Keratinocyte (primary cell): ENCODE results near the gene RASGEF1C. TPM values are rescaled to one million over a fixed set of nuclear protein-coding genes. Genes with fewer than 3 reads are reported as not detected.

Source experiments
- DNase-seq: peaks from one replicate; pipeline ENCODE4 v3.0.0-alpha.2; 2011; ENCODE audit warnings: low read depth, missing footprints, low spot score
- FAIRE-seq: peaks from 2 replicates; lab custom pipeline; 2011; peaks lifted over from hg19 to GRCh38; lab: Jason Lieb, UNC
- H2AFZ ChIP-seq: 2 replicates; pipeline ENCODE4 v1.6.0; 2012; ENCODE audit warnings: low read length, control low read depth, inconsistent platforms; ENCODE audit not compliant: control insufficient read depth
- H3K27ac ChIP-seq: 2 replicates; pipeline ENCODE4 v1.5.1; 2011; ENCODE audit warnings: low read length; ENCODE audit not compliant: control insufficient read depth, insufficient read depth
- H3K27me3 ChIP-seq: 3 replicates; pipeline ENCODE4 v1.6.0; 2011; ENCODE audit warnings: low read length; ENCODE audit not compliant: control insufficient read depth, insufficient read depth; ENCODE audit errors: extremely low read depth
- H3K36me3 ChIP-seq, 2 experiments: 2 replicates in 1 of 2; 3 replicates in 1 of 2; pipeline ENCODE4 v1.5.1; 2011; ENCODE audit warnings: low read length in 2 of 2, mild to moderate bottlenecking in 1 of 2; ENCODE audit not compliant: control insufficient read depth in 2 of 2, insufficient read depth in 2 of 2; ENCODE audit errors: extremely low read depth in 1 of 2
- H3K4me1 ChIP-seq: 3 replicates; pipeline ENCODE4 v1.5.1; 2011; ENCODE audit warnings: low read length; ENCODE audit not compliant: control insufficient read depth, insufficient read depth; ENCODE audit errors: extremely low read depth
- H3K4me2 ChIP-seq: 3 replicates; pipeline ENCODE4 v1.6.0; 2011; ENCODE audit warnings: low read depth, low read length; ENCODE audit not compliant: control insufficient read depth, insufficient read depth; ENCODE audit errors: extremely low read depth
- H3K4me3 ChIP-seq, 3 experiments: fragments of 200-600 bp in 1 of 3; sonication (generic) in 1 of 3; 2 replicates in 2 of 3; 3 replicates in 1 of 3; pipeline ENCODE4 v1.5.1; 2011 to 2016; ENCODE audit warnings: low read length in 3 of 3, mild to moderate bottlenecking in 3 of 3, control low read depth in 2 of 3, inconsistent platforms in 1 of 3, low read depth in 1 of 3, mixed read lengths in 1 of 3, mixed run types in 1 of 3, moderate library complexity in 1 of 3; ENCODE audit not compliant: control insufficient read depth in 2 of 3, insufficient read depth in 2 of 3; ENCODE audit errors: extremely low read depth in 1 of 3
- H3K79me2 ChIP-seq: 2 replicates; pipeline ENCODE4 v1.6.0; 2012; ENCODE audit warnings: low read length; ENCODE audit not compliant: control insufficient read depth, insufficient read depth
- H3K9ac ChIP-seq: 3 replicates; pipeline ENCODE4 v1.6.0; 2011; ENCODE audit warnings: low read length; ENCODE audit not compliant: control insufficient read depth, insufficient read depth; ENCODE audit errors: extremely low read depth
- H3K9me1 ChIP-seq: 3 replicates; pipeline ENCODE4 v1.6.0; 2011; ENCODE audit warnings: low read length; ENCODE audit not compliant: control insufficient read depth, insufficient read depth; ENCODE audit errors: extremely low read depth
- H3K9me3 ChIP-seq: 2 replicates; pipeline ENCODE4 v1.5.1; 2012; ENCODE audit warnings: low read depth, low read length; ENCODE audit not compliant: control insufficient read depth
- H4K20me1 ChIP-seq: 3 replicates; pipeline ENCODE4 v1.6.0; 2011; ENCODE audit warnings: low read length; ENCODE audit not compliant: control insufficient read depth, insufficient read depth; ENCODE audit errors: extremely low read depth
- CTCF ChIP-seq, 3 experiments: IDR thresholded peaks in 1 of 3; conservative IDR thresholded peaks in 1 of 3; optimal IDR thresholded peaks in 1 of 3; 2 replicates in 2 of 3; 3 replicates in 1 of 3; pipeline versions ENCODE3 to v1.5.1; 2011; ENCODE audit warnings: low read length in 3 of 3, mild to moderate bottlenecking in 3 of 3, moderate library complexity in 2 of 3, control low read depth in 1 of 3, inconsistent platforms in 1 of 3; ENCODE audit not compliant: insufficient read depth in 2 of 3; ENCODE audit errors: extremely low read depth in 1 of 3
- EZH2 ChIP-seq: IDR thresholded peaks from one replicate; pipeline ENCODE4 v1.6.1; 2012; ENCODE audit warnings: inconsistent platforms, mild to moderate bottlenecking, low read length, moderate library complexity
- dilution Hi-C: fragments of 300-500 bp; cut with MboI; formaldehyde crosslinking; loops from one replicate; pipeline ENCODE4 v1.7.0; 2020; ENCODE audit warnings: low sequenced_read_pairs; ENCODE audit not compliant: extremely low pct_ligation_motif_present
- polyA plus RNA-seq, 5 experiments: library from polyadenylated mRNA; depleted of rRNA in 3 of 5; stranded (reverse) in 3 of 5; stranded (forward) in 1 of 5; unstranded in 1 of 5; fragments of >200 nt; gene quantifications; 1 replicate in 1 of 5; 2 replicates in 3 of 5; 3 replicates in 1 of 5; pipeline versions ENCODE4 v1.2.1 to v1.2.3, GENCODE V29; 2011 to 2012; ENCODE audit warnings: missing spikeins in 2 of 5, low read depth in 1 of 5, low replicate concordance in 1 of 5

The RASGEF1C gene
- polyA plus RNA-seq, 1 donor (not counting 4 experiments of a cell fraction or from before 2014, with no cell fraction given) = not detected

- no peaks in the 10 kb centered on the region for H3K36me3 ChIP-seq
- H3K27ac ChIP-seq = no peak overlapping the region
- no peaks in the 10 kb centered on the region for H3K4me1 ChIP-seq
- H3K27me3 ChIP-seq = no peaks in the 10 kb centered on the region
- no peak overlapping the region for H3K4me2 ChIP-seq
- no peak for DNase-seq
- dilution Hi-C loops = no loop called here
- H3K4me3 ChIP-seq = no peak overlapping the region
- no peaks in the 10 kb centered on the region for H3K9me1 ChIP-seq
- no peak overlapping the region for H3K9ac ChIP-seq
- H3K9me3 ChIP-seq = no peaks in the 10 kb centered on the region
- H3K79me2 ChIP-seq = no peaks in the 10 kb centered on the region
- FAIRE-seq = no peak
- TF ChIP-seq CTCF (optimal IDR thresholded peaks at IDR 0.05 in 1 of 3, IDR thresholded peaks at IDR 0.05 in 1 of 3, conservative IDR thresholded peaks at IDR 0.05 in 1 of 3; ENCODE audit: extremely low read depth in 1 of 3, insufficient read depth in 2 of 3, low read length in 3 of 3) = no peak
- no peak for TF ChIP-seq EZH2
- no peaks in the 10 kb centered on the region for H4K20me1 ChIP-seq
- H2AFZ ChIP-seq = no peak overlapping the region
Measured at GRCh38 chr5:180138976-180139730, 69.9 kb downstream of the RASGEF1C start.

- Histone ChIP-seq H4K20me1 (no peaks in the 10 kb centered on the region), H3K4me3 (no peak overlapping the region), H3K79me2 (no peaks in the 10 kb centered on the region), H3K9ac (no peak overlapping the region), H3K27ac (no peak overlapping the region), H3K4me2 (no peak overlapping the region), H3K9me1 (no peaks in the 10 kb centered on the region), H2AFZ (no peak overlapping the region), H3K27me3 (no peaks in the 10 kb centered on the region), H3K36me3 (no peaks in the 10 kb centered on the region), H3K9me3 (no peaks in the 10 kb centered on the region), H3K4me1 (no peaks in the 10 kb centered on the region)
- dilution Hi-C loops = no loop called here
- FAIRE-seq (no peak), DNase-seq (no peak)
- TF ChIP-seq EZH2 (no peak), CTCF (optimal IDR thresholded peaks at IDR 0.05 in 1 of 3, IDR thresholded peaks at IDR 0.05 in 1 of 3, conservative IDR thresholded peaks at IDR 0.05 in 1 of 3; ENCODE audit: extremely low read depth in 1 of 3, insufficient read depth in 2 of 3, low read length in 3 of 3) (no peak)
Measured at GRCh38 chr5:180138214-180138975, 70.6 kb downstream of the RASGEF1C start.
